OCI-LY3 (cell line): ENCODE data around the gene PRKAR1B.

ENCODE experiments used
- H2AFZ ChIP-seq: fragments of 200-600, 300-600 bp; shearing (Covaris generic); 2 replicates; pipeline ENCODE4 v1.6.0; 2014; ENCODE audit warnings: antibody characterized with exemption, low read depth, low read length
- H3K27ac ChIP-seq: fragments of 200-600, 300-600 bp; sonication (generic); 2 replicates; pipeline ENCODE4 v1.5.1; 2014; ENCODE audit warnings: mild to moderate bottlenecking, low read length, moderate library complexity, mixed read lengths
- H3K27me3 ChIP-seq: fragments of 200-600, 300-600 bp; sonication (generic); 2 replicates; pipeline ENCODE4 v1.6.1; 2014; ENCODE audit warnings: low read depth, low read length, mixed read lengths
- H3K36me3 ChIP-seq: fragments of 200-600, 300-600 bp; sonication (generic); replicated peaks from 2 replicates; pipeline ENCODE3; 2014; ENCODE audit warnings: low read depth, low read length, mixed read lengths
- H3K4me1 ChIP-seq: fragments of 300-600, 200-600 bp; sonication (generic); 2 replicates; pipeline ENCODE4 v1.6.1; 2014; ENCODE audit warnings: low read length, mixed read lengths
- H3K4me2 ChIP-seq: fragments of 200-600, 300-600 bp; sonication (generic); 2 replicates; pipeline ENCODE4 v1.6.1; 2014; ENCODE audit warnings: low read length, mixed read lengths
- H3K4me3 ChIP-seq: fragments of 300-600, 200-600 bp; sonication (generic); 2 replicates; pipeline ENCODE4 v1.5.1; 2014; ENCODE audit warnings: antibody characterized with exemption, mild to moderate bottlenecking, low read length, moderate library complexity
- H3K79me2 ChIP-seq: fragments of 300-600, 200-600 bp; shearing (Covaris generic); 2 replicates; pipeline ENCODE4 v1.6.1; 2014; ENCODE audit warnings: mild to moderate bottlenecking, low read length, mixed read lengths
- H3K9ac ChIP-seq: fragments of 300-600, 200-600 bp; shearing (Covaris generic); 2 replicates; pipeline ENCODE4 v1.6.0; 2014; ENCODE audit warnings: mild to moderate bottlenecking, low read length, moderate library complexity
- H3K9me3 ChIP-seq: fragments of 200-600, 300-600 bp; shearing (Covaris generic); 2 replicates; pipeline ENCODE4 v1.6.1; 2014; ENCODE audit warnings: low read length, mixed read lengths; ENCODE audit not compliant: insufficient read depth
- H4K20me1 ChIP-seq: fragments of 200-600, 300-600 bp; sonication (generic); 2 replicates; pipeline ENCODE4 v1.6.1; 2016; ENCODE audit warnings: low read length, mixed read lengths; ENCODE audit not compliant: insufficient read depth
- CTCF ChIP-seq: fragments of 200-600, 300-600 bp; sonication (generic); IDR thresholded peaks from 2 replicates; pipeline ENCODE4 v1.5.1; 2014; ENCODE audit warnings: antibody characterized with exemption, low read length, low read depth
- EZH2phosphoT487 ChIP-seq: fragments of 200-600 bp; shearing (Covaris generic); IDR thresholded peaks from 2 replicates; pipeline ENCODE4 v1.6.1; 2018; ENCODE audit warnings: antibody characterized with exemption, mixed run types, low read depth

PRKAR1B gene

DNA sequence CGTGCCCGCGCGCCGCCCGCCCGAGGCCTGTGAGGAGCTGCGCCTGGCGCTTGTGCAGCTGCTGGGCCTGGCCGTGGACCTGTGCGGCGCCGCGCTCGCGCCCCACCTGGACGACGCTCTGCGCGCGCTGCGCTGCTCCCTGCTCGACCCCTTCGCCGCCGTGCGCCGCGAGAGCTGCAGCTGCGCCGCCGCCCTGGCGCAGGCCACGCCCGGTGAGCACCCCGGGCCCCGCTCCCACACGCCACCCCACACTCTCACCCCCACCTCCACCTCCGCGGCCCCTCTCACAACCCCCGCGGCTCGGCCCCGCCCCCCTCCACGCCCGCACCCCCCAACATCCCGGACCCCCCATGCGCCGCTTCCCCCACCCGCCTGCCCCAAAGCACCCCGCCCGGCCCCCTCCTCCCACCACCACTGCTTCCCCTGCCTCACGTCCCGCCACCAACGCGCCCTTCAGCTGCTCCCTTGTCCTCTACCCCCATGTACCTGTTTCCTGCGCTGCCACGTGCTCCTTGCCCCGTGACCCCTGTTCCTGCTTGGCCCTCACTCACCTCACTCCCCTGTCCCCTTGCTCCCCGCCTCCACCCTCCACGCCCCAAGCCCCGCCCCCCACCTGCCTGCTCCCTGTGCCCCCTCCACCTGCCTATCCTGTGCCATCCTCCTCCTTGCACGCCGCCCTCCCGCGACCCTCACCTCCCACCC is at the start of gene PRKAR1B:
TSS of gene PRKAR1B (minus strand) at position 178 of the 702 bp plus-strand sequence. CDS start 15,776 bp downstream, outside the sequence.
- H3K4me3 ChIP-seq, result peak within 1 kb of the TSS; percentile 83
- H3K36me3 ChIP-seq, result peaks cover 39% of the 10 kb centered on the region
- peaks cover 12% of the 10 kb centered on the region; the same call in 1 of the 2 replicates for H3K9me3 ChIP-seq
- no peaks in the 10 kb centered on the region for H3K27me3 ChIP-seq
- TF ChIP-seq EZH2phosphoT487 (no peak), CTCF (no peak)
- peak within 1 kb of the TSS; percentile 70; the same call in 1 of the 2 replicates for H2AFZ ChIP-seq
- H3K79me2 ChIP-seq, result peaks cover 45% of the 10 kb centered on the region
- peaks cover 10% of the 10 kb centered on the region for H3K4me1 ChIP-seq
- H3K27ac ChIP-seq, result peak within 1 kb of the TSS; percentile 41
- H3K9ac ChIP-seq, result peak within 1 kb of the TSS; percentile 65
- H4K20me1 ChIP-seq, result no peaks in the 10 kb centered on the region
- peak within 1 kb of the TSS; percentile 89 for H3K4me2 ChIP-seq

DNA sequence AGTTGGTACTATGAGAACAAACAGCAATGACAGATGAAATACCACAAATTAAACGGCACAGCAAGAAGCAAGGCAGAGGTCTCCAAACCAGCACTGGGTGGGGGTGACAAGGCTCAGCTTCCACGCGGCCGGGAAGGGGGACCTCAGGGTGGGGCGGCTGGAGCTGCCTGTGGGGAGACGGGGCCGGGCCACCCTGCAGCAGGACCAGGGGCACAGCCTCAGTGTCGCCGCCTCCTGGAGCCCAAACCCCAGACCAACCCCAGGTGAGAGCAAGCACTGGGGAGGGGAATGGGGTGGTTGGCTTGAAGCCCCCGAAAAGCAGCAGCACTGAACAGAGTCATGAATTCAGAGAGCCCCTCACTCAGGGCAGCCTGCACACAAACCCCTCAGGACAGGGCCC is 49.3 kb upstream of the PRKAR1B start:
- Histone ChIP-seq H3K9ac (no peak overlapping the region), H3K9me3 (no peaks in the 10 kb centered on the region), H4K20me1 (no peaks in the 10 kb centered on the region), H3K27me3 (no peaks in the 10 kb centered on the region), H3K4me2 (no peak overlapping the region), H3K36me3 (peaks cover 4% of the 10 kb centered on the region), H3K4me1 (no peaks in the 10 kb centered on the region), H3K27ac (no peak overlapping the region), H3K79me2 (no peaks in the 10 kb centered on the region), H2AFZ (no peak overlapping the region), H3K4me3 (no peak overlapping the region)
- TF ChIP-seq EZH2phosphoT487 (no peak), CTCF (no peak)

DNA sequence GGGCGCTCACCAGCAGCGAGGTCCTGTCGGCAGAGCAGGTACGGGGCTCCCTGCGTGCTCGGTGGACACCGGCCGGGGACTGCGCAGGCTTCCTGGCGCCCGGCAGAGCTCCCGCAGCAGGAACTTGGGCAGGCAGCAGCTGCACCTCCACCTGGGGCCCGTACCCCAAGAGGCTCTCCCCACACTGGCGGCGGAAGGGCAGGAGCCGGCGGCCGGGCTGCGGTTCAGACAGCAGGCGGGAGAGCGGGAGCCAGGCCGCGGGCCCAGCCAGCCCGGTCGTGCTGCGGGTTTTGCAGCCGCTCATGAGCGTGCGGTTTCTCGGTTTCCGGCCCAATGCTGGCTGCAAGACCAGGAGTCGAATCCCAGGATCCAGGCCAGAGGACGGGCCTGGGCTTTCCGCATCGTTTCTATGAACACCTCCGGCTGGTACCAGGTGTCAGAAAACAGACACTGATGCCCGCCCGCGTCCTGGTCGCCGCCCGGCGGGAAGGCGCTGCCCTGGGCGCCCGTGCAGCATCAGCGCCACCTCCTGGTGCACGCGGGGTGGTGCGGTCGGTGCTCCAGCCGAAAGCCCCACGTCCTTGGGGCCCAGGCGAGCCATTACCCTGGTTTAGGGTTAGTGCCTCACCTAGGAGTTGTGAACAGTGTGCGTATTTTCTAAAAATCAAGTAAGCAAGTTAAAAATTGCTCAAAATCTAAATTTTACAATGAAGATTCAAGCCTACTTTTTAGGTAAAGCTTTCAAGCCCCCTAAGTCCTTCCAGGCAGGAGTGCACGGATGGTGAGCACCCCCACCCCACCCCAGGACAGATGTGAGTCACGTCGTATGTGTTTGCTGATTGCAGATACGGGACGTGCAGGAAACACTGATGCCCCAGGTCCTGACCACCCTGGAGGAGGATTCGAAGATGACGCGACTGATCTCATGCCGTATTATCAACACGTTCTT is 47.4 kb upstream of the PRKAR1B start:
- no peak overlapping the region for H2AFZ ChIP-seq
- H3K36me3 ChIP-seq, result peaks cover 4% of the 10 kb centered on the region
- no peak overlapping the region for H3K9ac ChIP-seq
- H3K9me3 ChIP-seq, result no peaks in the 10 kb centered on the region
- no peak overlapping the region for H3K27ac ChIP-seq
- H3K4me1 ChIP-seq, result no peaks in the 10 kb centered on the region
- no peaks in the 10 kb centered on the region for H3K79me2 ChIP-seq
- H4K20me1 ChIP-seq, result no peaks in the 10 kb centered on the region
- H3K27me3 ChIP-seq, result no peaks in the 10 kb centered on the region
- TF ChIP-seq EZH2phosphoT487 (no peak), CTCF (peak; percentile 51)
- no peak overlapping the region for H3K4me3 ChIP-seq
- no peak overlapping the region for H3K4me2 ChIP-seq

- no peaks in the 10 kb centered on the region for H3K4me1 ChIP-seq
These were observed 46.5 kb upstream of the PRKAR1B start for GRCh38 chr7:773622-773915.

More at GRCh38 chr7:773622-773915, 46.5 kb upstream of the PRKAR1B start:
- H3K36me3 ChIP-seq, result peaks cover 4% of the 10 kb centered on the region
- H4K20me1 ChIP-seq, result no peaks in the 10 kb centered on the region
- no peaks in the 10 kb centered on the region for H3K9me3 ChIP-seq
- H3K27me3 ChIP-seq, result no peaks in the 10 kb centered on the region
- no peak overlapping the region for H3K4me3 ChIP-seq
- no peaks in the 10 kb centered on the region for H3K79me2 ChIP-seq
- no peak for TF ChIP-seq EZH2phosphoT487
- TF ChIP-seq CTCF, result no peak
- H3K27ac ChIP-seq, result no peak overlapping the region
- H2AFZ ChIP-seq, result no peak overlapping the region
- no peak overlapping the region for H3K9ac ChIP-seq
- H3K4me2 ChIP-seq, result no peak overlapping the region
